IMR-90 (cell line): ENCODE data around the gene RAD51C. TPM values are rescaled to one million over a fixed set of nuclear protein-coding genes. Genes with fewer than 3 reads are reported as not detected.
A peak's percentile ranks its signal among the peaks of the same experiment; 100 is the strongest.

ENCODE experiments used
- ATAC-seq: fragments of 200-7000 bp; cut with Tn5 transposase; 2 replicates; pipeline ENCODE4 v1.9.1; 2020; ENCODE audit warnings: low read depth, mild to moderate bottlenecking, moderate library complexity
- BruUV-seq: library from RNA; stranded (reverse); fragments of 400-500 nt; replicated peaks from 2 replicates; lab custom pipeline; 2021; lab: Mats Ljungman, UMichigan
- CTCF ChIA-PET: fragments of 300-600 bp; formaldehyde crosslinking; extraction: SDS; loops from one replicate; lab custom pipeline; 2021; ENCODE audit warnings: antibody characterized with exemption; lab: Yijun Ruan, JAX
- POLR2A ChIA-PET: fragments of 300-600 bp; sonication (Branson Sonifier 250); formaldehyde crosslinking; loops from one replicate; lab custom pipeline; 2022; ENCODE audit warnings: antibody characterized with exemption; ENCODE audit not compliant: unreplicated experiment; lab: Charles Lee
- DNase-seq: peaks from one replicate; pipeline ENCODE4 v3.0.0; 2013
- H2AFZ ChIP-seq: replicated peaks from 2 replicates; pipeline ENCODE3; 2013; ENCODE audit warnings: low read length, mild to moderate bottlenecking; ENCODE audit not compliant: poor library complexity
- H2AK5ac ChIP-seq: 2 replicates; pipeline ENCODE4 v1.6.1; 2013; ENCODE audit warnings: low read depth, low read length, inconsistent platforms
- H2AK9ac ChIP-seq: replicated peaks from 2 replicates; pipeline ENCODE3; 2013; ENCODE audit warnings: mild to moderate bottlenecking, low read depth, low read length, moderate library complexity; ENCODE audit not compliant: poor library complexity
- H2BK120ac ChIP-seq: 2 replicates; pipeline ENCODE4 v1.6.1; 2013; ENCODE audit warnings: low read depth, low read length, inconsistent platforms
- H2BK15ac ChIP-seq: 3 replicates; pipeline ENCODE4 v1.6.1; 2013; ENCODE audit warnings: low read depth, low read length, inconsistent platforms
- H2BK20ac ChIP-seq: 2 replicates; pipeline ENCODE4 v1.6.1; 2013; ENCODE audit warnings: low read depth, mild to moderate bottlenecking, inconsistent platforms, low read length, moderate library complexity
- H2BK5ac ChIP-seq: 2 replicates; pipeline ENCODE4 v1.6.1; 2013; ENCODE audit warnings: mild to moderate bottlenecking, low read depth, low read length, inconsistent platforms; ENCODE audit not compliant: poor library complexity, severe bottlenecking
- H3K14ac ChIP-seq: replicated peaks from 2 replicates; pipeline ENCODE4 v1.6.1; 2013; ENCODE audit warnings: low read depth, low read length, inconsistent platforms
- H3K18ac ChIP-seq: 2 replicates; pipeline ENCODE4 v1.6.1; 2013; ENCODE audit warnings: low read depth, low read length, control low read depth
- H3K23ac ChIP-seq: 2 replicates; pipeline ENCODE4 v1.6.1; 2013; ENCODE audit warnings: low read depth, low read length, inconsistent platforms
- H3K27ac ChIP-seq: 2 replicates; pipeline ENCODE4 v1.5.1; 2013; ENCODE audit warnings: mild to moderate bottlenecking, control low read depth, low read length; ENCODE audit not compliant: insufficient read depth
- H3K27me3 ChIP-seq: 2 replicates; pipeline ENCODE4 v1.6.1; 2013; ENCODE audit warnings: low read length; ENCODE audit not compliant: control insufficient read depth, insufficient read depth
- H3K36me3 ChIP-seq: 2 replicates; pipeline ENCODE4 v1.6.1; 2013; ENCODE audit warnings: low read length, mixed read lengths; ENCODE audit not compliant: control insufficient read depth, insufficient read depth
- H3K4ac ChIP-seq: 2 replicates; pipeline ENCODE4 v1.6.1; 2013; ENCODE audit warnings: low read depth, low read length, inconsistent platforms
- H3K4me1 ChIP-seq: 2 replicates; pipeline ENCODE4 v1.6.1; 2013; ENCODE audit warnings: low read length, mixed read lengths; ENCODE audit not compliant: control insufficient read depth, insufficient read depth
- H3K4me2 ChIP-seq: 2 replicates; pipeline ENCODE4 v1.6.1; 2013; ENCODE audit warnings: low read depth, mild to moderate bottlenecking, control low read depth, low read length, moderate library complexity
- H3K4me3 ChIP-seq: 2 replicates; pipeline ENCODE4 v1.5.1; 2013; ENCODE audit warnings: low read depth, mild to moderate bottlenecking, control low read depth, low read length, moderate library complexity; ENCODE audit not compliant: insufficient read depth
- H3K56ac ChIP-seq: 2 replicates; pipeline ENCODE4 v1.6.1; 2013; ENCODE audit warnings: low read length, inconsistent platforms; ENCODE audit not compliant: insufficient read depth; ENCODE audit errors: extremely low read depth
- H3K79me1 ChIP-seq, 2 experiments: 2 replicates each; pipeline ENCODE4 v1.6.1; 2013; ENCODE audit warnings: low read length in 2 of 2, inconsistent platforms in 1 of 2, low read depth in 1 of 2
- H3K9ac ChIP-seq: 2 replicates; pipeline ENCODE4 v1.6.1; 2013; ENCODE audit warnings: low read depth, low read length, control low read depth
- H3K9me1 ChIP-seq: 2 replicates; pipeline ENCODE4 v1.6.1; 2013; ENCODE audit warnings: low read length, inconsistent platforms; ENCODE audit not compliant: insufficient read depth
- H3K9me3 ChIP-seq: 2 replicates; pipeline ENCODE4 v1.6.1; 2013; ENCODE audit warnings: low read length; ENCODE audit not compliant: control insufficient read depth, insufficient read depth
- H4K20me1 ChIP-seq: 2 replicates; pipeline ENCODE4 v1.6.1; 2013; ENCODE audit warnings: low read length, inconsistent platforms; ENCODE audit not compliant: insufficient read depth
- H4K5ac ChIP-seq: 2 replicates; pipeline ENCODE4 v1.6.1; 2013; ENCODE audit warnings: mild to moderate bottlenecking, low read depth, low read length, control low read depth
- H4K8ac ChIP-seq, 2 experiments: 2 replicates each; pipeline ENCODE4 v1.6.1; 2013; ENCODE audit warnings: low read depth in 2 of 2, low read length in 2 of 2, control low read depth in 1 of 2, inconsistent platforms in 1 of 2
- H4K91ac ChIP-seq: 2 replicates; pipeline ENCODE4 v1.6.1; 2013; ENCODE audit warnings: low read depth, low read length, inconsistent platforms; ENCODE audit not compliant: insufficient read depth
- BHLHE40 ChIP-seq: fragments of 150-350 bp; IDR thresholded peaks from 2 replicates; pipeline ENCODE4 v1.6.1; 2016; ENCODE audit warnings: mild to moderate bottlenecking, low read depth, low read length
- CHD1 ChIP-seq: IDR thresholded peaks from 2 replicates; pipeline ENCODE4 v1.6.1; 2012; ENCODE audit warnings: low read depth, low read length, improper control_type of control experiment
- CTCF ChIP-seq: conservative IDR thresholded peaks from 2 replicates; pipeline ENCODE4 v1.5.1; 2012; ENCODE audit warnings: mild to moderate bottlenecking, low read depth, low read length, improper control_type of control experiment
- FOS ChIP-seq: fragments of 150-350 bp; IDR thresholded peaks from 2 replicates; pipeline ENCODE4 v1.6.1; 2016; ENCODE audit warnings: low read depth, low read length
- MAFK ChIP-seq: IDR thresholded peaks from 2 replicates; pipeline ENCODE4 v1.6.1; 2012; ENCODE audit warnings: low read depth, low read length, improper control_type of control experiment
- MAZ ChIP-seq: IDR thresholded peaks from 2 replicates; pipeline ENCODE4 v1.6.1; 2012; ENCODE audit warnings: low read depth, mild to moderate bottlenecking, low read length, improper control_type of control experiment, moderate library complexity, borderline replicate concordance
- POLR2A ChIP-seq: IDR thresholded peaks from 2 replicates; pipeline ENCODE4 v1.6.1; 2012; ENCODE audit warnings: mild to moderate bottlenecking, low read depth, low read length
- RAD21 ChIP-seq: IDR thresholded peaks from 2 replicates; pipeline ENCODE4 v1.6.1; 2012; ENCODE audit warnings: low read length, improper control_type of control experiment
- RCOR1 ChIP-seq: IDR thresholded peaks from 2 replicates; pipeline ENCODE4 v1.6.1; 2012; ENCODE audit warnings: mild to moderate bottlenecking, low read length, improper control_type of control experiment; ENCODE audit not compliant: insufficient replicate concordance
- RFX5 ChIP-seq: IDR thresholded peaks from 2 replicates; pipeline ENCODE4 v1.8.0; 2012; ENCODE audit warnings: low read depth, mild to moderate bottlenecking, low read length, moderate library complexity
- SMC3 ChIP-seq: fragments of 150-350 bp; IDR thresholded peaks from 2 replicates; pipeline ENCODE4 v1.6.1; 2016; ENCODE audit warnings: low read depth, mild to moderate bottlenecking, antibody characterized with exemption, low read length, moderate library complexity
- WGBS, 2 experiments: methylation state at CpG; one replicate each; pipeline versions ENCODE4 v1.1.5 to v1.1.7; 2013; ENCODE audit warnings: missing lambda C conversion rate in 2 of 2; ENCODE audit not compliant: insufficient read length in 1 of 2; ENCODE audit errors: extremely low coverage in 2 of 2; 5-methylcytosine and 5-hydroxymethylcytosine counted together
- dilution Hi-C: fragments of 300-500 bp; cut with HindIII; formaldehyde crosslinking; loops from one replicate; pipeline ENCODE4 v1.14.3; 2018; ENCODE audit warnings: low sequenced_read_pairs; ENCODE audit not compliant: unreplicated experiment
- in situ Hi-C: fragments of 300-500 bp; cut with MboI; formaldehyde crosslinking; loops from 3 replicates; pipeline ENCODE4 v1.14.3; 2019; ENCODE audit warnings: low sequenced_read_pairs, inconsistent platforms, mixed read lengths
- intact Hi-C: fragments of 100-400 bp; cut with micrococcal nuclease; formaldehyde crosslinking; loops from 2 replicates; pipeline ENCODE4 v1.10.0; 2022
- polyA plus RNA-seq, 3 experiments: library from polyadenylated mRNA; depleted of rRNA; stranded (reverse); fragments of >200 nt; gene quantifications; 2 replicates each; pipeline ENCODE4 v1.2.3, GENCODE V29; 2012; ENCODE audit warnings: low replicate concordance in 1 of 3
- total RNA-seq: library from RNA; depleted of rRNA; stranded (reverse); fragments of >200 nt; gene quantifications from 2 replicates; pipeline ENCODE4 v1.2.3, GENCODE V29; 2012
- TF ChIP-seq, protein P1 (sequence below): fragments of 150-350 bp; IDR thresholded peaks from 2 replicates; pipeline ENCODE4 v1.6.1; 2017; ENCODE audit warnings: mild to moderate bottlenecking, antibody characterized with exemption, low read length, low read depth

The RAD51C gene
- total and polyA plus RNA-seq, 2 of the 4 experiments (the other 2 are of a cell fraction), result 21.1 to 28.3 TPM

- Histone ChIP-seq H3K23ac (peak overlapping the region; percentile 54; the same call in 1 of the 2 replicates), H3K9me1 (no peaks in the 10 kb centered on the region), H3K27ac (no peak overlapping the region), H2BK5ac (no peak overlapping the region), H2BK15ac (no peak overlapping the region), H3K79me1 (no peaks in the 10 kb centered on the region), H3K9ac (no peak overlapping the region; the same call in 1 of the 2 replicates), H3K18ac (no peak overlapping the region), H3K4me2 (peak overlapping the region; percentile 81), H2AK9ac (no peak overlapping the region), H3K4me3 (peak overlapping the region; percentile 52), H2AFZ (peak overlapping the region; percentile 70), H4K5ac (no peak overlapping the region), H4K8ac (no peak overlapping the region), H3K4me1 (no peaks in the 10 kb centered on the region), H3K27me3 (peaks cover 37% of the 10 kb centered on the region), H3K36me3 (no peaks in the 10 kb centered on the region), H3K9me3 (no peaks in the 10 kb centered on the region), H2BK120ac (no peak overlapping the region), H4K91ac (no peak overlapping the region), H3K56ac (no peak overlapping the region), H2AK5ac (no peak overlapping the region), H3K14ac (no peak overlapping the region), H3K4ac (no peak overlapping the region), H2BK20ac (no peak overlapping the region), H4K20me1 (no peaks in the 10 kb centered on the region)
- intact Hi-C loops (no loop called here), dilution Hi-C loops (no loop called here), in situ Hi-C loops (no loop called here)
- BruUV-seq, result no TSS peak
- WGBS, 2 experiments, result 0% methylated on average over 12 of the region's 72 CpGs; no CpG with 5 or more reads in 1 of the 2 experiments
- DNase-seq (no peak), ATAC-seq (peak; percentile 39)
- ChIA-PET POLR2A (no interaction called here), CTCF (no interaction called here)
- TF ChIP-seq FOS (no peak), RAD21 (no peak), CTCF (no peak), CHD1 (no peak), RCOR1 (no peak), POLR2A (no peak), MAZ (no peak), RFX5 (no peak), BHLHE40 (no peak), SMC3 (no peak), MAFK (no peak)
- TF ChIP-seq, protein P1, sequence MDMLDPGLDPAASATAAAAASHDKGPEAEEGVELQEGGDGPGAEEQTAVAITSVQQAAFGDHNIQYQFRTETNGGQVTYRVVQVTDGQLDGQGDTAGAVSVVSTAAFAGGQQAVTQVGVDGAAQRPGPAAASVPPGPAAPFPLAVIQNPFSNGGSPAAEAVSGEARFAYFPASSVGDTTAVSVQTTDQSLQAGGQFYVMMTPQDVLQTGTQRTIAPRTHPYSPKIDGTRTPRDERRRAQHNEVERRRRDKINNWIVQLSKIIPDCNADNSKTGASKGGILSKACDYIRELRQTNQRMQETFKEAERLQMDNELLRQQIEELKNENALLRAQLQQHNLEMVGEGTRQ, result no peak
Measured at GRCh38 chr17:58756246-58757161, 64.1 kb downstream of the RAD51C start.
